ENCODE results near the gene SLC29A2. TPM values are rescaled to one million over a fixed set of nuclear protein-coding genes. Genes with fewer than 3 reads are reported as not detected.
"Not testable (repeated sequence)": the region's sequence is repeated elsewhere in the genome, so short reads cannot be mapped to it uniquely, and the experiment has no call there.

The SLC29A2 gene
- polyA plus RNA-seq, 1 experiment: 0.16 TPM

DNA sequence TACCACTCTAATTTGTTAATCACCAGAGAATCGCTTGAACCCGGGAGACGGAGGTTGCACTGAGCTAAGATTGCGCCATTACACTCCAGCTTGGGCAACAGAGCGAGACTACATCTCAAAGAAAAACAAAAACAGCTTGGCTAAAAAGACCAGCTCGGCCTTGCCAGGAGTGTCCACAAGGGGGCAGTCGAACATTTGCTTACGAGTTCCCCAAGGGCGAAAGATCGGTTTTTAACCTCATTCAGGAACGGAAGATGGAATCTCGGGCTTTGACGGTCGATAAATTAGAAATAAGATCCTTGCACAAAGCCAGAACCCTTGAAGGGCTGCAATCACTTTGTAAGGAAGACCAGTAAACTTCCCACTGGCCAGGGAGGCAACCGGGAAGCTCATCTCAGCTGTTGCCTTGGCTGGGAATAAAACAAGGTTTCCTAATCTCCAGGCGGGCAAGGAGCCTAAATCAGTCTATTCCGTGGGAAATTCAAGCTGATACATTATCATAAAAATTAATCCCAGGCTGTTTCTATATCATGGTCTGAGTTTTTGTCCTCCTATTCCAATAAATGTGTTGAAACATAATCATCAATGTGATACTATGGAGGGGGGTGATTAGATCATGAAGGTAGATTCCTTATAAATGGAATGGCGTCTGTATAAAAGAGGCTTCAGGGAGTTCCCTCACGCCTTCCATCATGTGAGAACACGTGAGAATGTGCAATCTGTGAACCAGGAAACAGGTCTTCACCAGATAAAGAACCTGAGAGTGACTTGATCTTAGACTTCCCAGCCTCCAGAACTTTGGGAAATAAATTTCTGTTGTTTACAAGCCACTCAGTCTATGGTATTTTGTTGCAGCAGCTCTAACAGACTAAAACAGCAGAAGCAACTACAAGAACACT is 14.9 kb upstream of the SLC29A2 start:
- H3K27me3 ChIP-seq (ENCODE audit: control insufficient read depth, insufficient read depth, low read length): no peaks in the 10 kb centered on the region
- H3K4me3 ChIP-seq (ENCODE audit: low read depth, low read length): peak overlapping the region; percentile 41
- peak; percentile 66 for DNase-seq (ENCODE audit: low read depth, low spot score)
- no peaks in the 10 kb centered on the region for H3K9me3 ChIP-seq (ENCODE audit: control insufficient read depth, insufficient read depth, low read length)
- POLR2A ChIA-PET: interaction anchor here (0.7 to 1.1 kb wide), 2 partner anchors 38 to 80 kb away, joined by 3 read pairs; no protein-coding TSS in a partner anchor
- H3K27ac ChIP-seq (ENCODE audit: low read depth, low read length): no peak overlapping the region
- TF ChIP-seq, protein P1, sequence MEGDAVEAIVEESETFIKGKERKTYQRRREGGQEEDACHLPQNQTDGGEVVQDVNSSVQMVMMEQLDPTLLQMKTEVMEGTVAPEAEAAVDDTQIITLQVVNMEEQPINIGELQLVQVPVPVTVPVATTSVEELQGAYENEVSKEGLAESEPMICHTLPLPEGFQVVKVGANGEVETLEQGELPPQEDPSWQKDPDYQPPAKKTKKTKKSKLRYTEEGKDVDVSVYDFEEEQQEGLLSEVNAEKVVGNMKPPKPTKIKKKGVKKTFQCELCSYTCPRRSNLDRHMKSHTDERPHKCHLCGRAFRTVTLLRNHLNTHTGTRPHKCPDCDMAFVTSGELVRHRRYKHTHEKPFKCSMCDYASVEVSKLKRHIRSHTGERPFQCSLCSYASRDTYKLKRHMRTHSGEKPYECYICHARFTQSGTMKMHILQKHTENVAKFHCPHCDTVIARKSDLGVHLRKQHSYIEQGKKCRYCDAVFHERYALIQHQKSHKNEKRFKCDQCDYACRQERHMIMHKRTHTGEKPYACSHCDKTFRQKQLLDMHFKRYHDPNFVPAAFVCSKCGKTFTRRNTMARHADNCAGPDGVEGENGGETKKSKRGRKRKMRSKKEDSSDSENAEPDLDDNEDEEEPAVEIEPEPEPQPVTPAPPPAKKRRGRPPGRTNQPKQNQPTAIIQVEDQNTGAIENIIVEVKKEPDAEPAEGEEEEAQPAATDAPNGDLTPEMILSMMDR (IDR thresholded peaks at IDR 0.05; ENCODE audit: low read depth, low read length): peak; percentile 95
- CTCF ChIA-PET: interaction anchor here (0.6 to 9.5 kb wide), 44 partner anchors 9 to 538 kb away, joined by 3 to 98 read pairs (median 5); partner anchors contain the start of genes MRPL11, NPAS4, SLC29A2 and YIF1A

DNA sequence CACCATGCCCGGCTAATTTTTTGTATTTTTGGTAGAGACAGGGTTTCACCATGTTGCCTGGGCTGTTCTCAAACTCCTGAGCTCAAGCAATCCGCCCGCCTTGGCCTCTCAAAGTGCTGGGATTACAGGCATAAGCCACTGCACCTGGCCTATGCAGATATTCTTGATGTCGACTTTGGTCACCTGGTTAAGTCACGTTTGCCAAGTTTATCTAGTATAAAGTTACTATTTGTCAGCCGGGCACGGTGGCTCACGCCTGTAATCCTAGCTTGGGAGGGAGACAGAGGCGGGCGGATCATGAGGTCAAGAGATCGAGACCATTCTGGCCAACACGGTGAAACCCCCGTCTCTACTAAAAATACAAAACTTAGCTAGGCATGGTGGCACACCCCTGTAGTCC is 12.8 kb upstream of the SLC29A2 start:
- POLR2A ChIA-PET; DNase-seq (ENCODE audit: low read depth, low spot score); H3K4me3 ChIP-seq (ENCODE audit: low read depth, low read length); H3K27me3 ChIP-seq (ENCODE audit: control insufficient read depth, insufficient read depth, low read length); H3K27ac ChIP-seq (ENCODE audit: low read depth, low read length); H3K9me3 ChIP-seq (ENCODE audit: control insufficient read depth, insufficient read depth, low read length): not testable (repeated sequence)
- CTCF ChIA-PET: interaction anchor here (1.3 to 9.5 kb wide), 3 partner anchors 34 to 72 kb away, joined by 4 to 98 read pairs (median 16); partner anchors contain the start of gene BRMS1

GRCh38 chr11:66380264-66380663 is 8.7 kb upstream of the SLC29A2 start:
- CTCF ChIA-PET: interaction anchor here (0.6 to 1.6 kb wide), 3 partner anchors 9 to 69 kb away, joined by 4 to 6 read pairs (median 5); no protein-coding TSS in a partner anchor
- H3K4me3 ChIP-seq (ENCODE audit: low read depth, low read length); H3K9me3 ChIP-seq (ENCODE audit: control insufficient read depth, insufficient read depth, low read length); H3K27ac ChIP-seq (ENCODE audit: low read depth, low read length); DNase-seq (ENCODE audit: low read depth, low spot score); H3K27me3 ChIP-seq (ENCODE audit: control insufficient read depth, insufficient read depth, low read length): not testable (repeated sequence)
- POLR2A ChIA-PET: interaction anchor here (0.8 kb wide), 1 partner anchor 28 kb away, joined by 7 read pairs; no protein-coding TSS in a partner anchor

DNA sequence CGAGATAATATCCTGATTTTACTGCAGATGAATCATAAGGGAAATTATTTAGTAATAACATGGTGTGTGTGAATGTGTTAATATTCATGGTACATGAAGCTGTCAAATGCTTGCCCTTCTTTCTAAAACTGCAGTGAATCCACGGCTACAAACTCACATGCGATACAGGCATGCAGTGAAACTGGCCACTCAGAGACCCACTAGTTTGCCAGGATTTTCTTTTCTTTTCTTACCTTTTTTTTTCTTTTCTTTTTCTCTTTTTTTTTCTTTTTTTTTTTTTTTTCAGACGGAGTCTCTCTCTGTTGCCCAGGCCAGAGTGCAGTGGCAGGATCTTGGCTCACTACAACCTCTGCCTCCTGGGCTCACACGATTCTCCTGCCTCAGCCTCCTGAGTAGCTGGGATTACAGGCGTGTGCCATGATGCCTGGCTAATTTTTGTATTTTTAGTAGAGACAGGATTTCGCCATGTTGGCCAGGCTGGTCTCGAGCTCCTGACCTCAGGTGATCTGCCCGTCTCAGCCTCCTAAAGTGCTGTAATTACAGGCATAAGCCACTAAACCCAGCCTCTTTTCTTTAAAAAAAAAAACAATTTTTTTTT is 2.2 kb upstream of the SLC29A2 start:
- H3K27ac ChIP-seq (ENCODE audit: low read depth, low read length); H3K9me3 ChIP-seq (ENCODE audit: control insufficient read depth, insufficient read depth, low read length); H3K4me3 ChIP-seq (ENCODE audit: low read depth, low read length); DNase-seq (ENCODE audit: low read depth, low spot score); POLR2A ChIA-PET: not testable (repeated sequence)
- peaks cover 14% of the 10 kb centered on the region for H3K27me3 ChIP-seq (ENCODE audit: control insufficient read depth, insufficient read depth, low read length)
- CTCF ChIA-PET: interaction anchor here (0.6 to 1.6 kb wide), 4 partner anchors 12 to 151 kb away, joined by 4 to 10 read pairs (median 4); no protein-coding TSS in a partner anchor

- TF ChIP-seq, protein P1 (IDR thresholded peaks at IDR 0.05; ENCODE audit: low read depth, low read length): no peak
- no peak overlapping the region for H3K27ac ChIP-seq (ENCODE audit: low read depth, low read length)
- no peak for DNase-seq (ENCODE audit: low read depth, low spot score)
- no peaks in the 10 kb centered on the region for H3K9me3 ChIP-seq (ENCODE audit: control insufficient read depth, insufficient read depth, low read length)
- ChIA-PET CTCF (interaction anchor here (0.6 to 1.6 kb wide), 3 partner anchors 13 to 150 kb away, joined by 4 to 10 read pairs (median 4); no protein-coding TSS in a partner anchor), POLR2A (no interaction called here)
- no peak overlapping the region for H3K4me3 ChIP-seq (ENCODE audit: low read depth, low read length)
- peaks cover 14% of the 10 kb centered on the region for H3K27me3 ChIP-seq (ENCODE audit: control insufficient read depth, insufficient read depth, low read length)
Measured at GRCh38 chr11:66373265-66373664, 1.7 kb upstream of the SLC29A2 start.

DNA sequence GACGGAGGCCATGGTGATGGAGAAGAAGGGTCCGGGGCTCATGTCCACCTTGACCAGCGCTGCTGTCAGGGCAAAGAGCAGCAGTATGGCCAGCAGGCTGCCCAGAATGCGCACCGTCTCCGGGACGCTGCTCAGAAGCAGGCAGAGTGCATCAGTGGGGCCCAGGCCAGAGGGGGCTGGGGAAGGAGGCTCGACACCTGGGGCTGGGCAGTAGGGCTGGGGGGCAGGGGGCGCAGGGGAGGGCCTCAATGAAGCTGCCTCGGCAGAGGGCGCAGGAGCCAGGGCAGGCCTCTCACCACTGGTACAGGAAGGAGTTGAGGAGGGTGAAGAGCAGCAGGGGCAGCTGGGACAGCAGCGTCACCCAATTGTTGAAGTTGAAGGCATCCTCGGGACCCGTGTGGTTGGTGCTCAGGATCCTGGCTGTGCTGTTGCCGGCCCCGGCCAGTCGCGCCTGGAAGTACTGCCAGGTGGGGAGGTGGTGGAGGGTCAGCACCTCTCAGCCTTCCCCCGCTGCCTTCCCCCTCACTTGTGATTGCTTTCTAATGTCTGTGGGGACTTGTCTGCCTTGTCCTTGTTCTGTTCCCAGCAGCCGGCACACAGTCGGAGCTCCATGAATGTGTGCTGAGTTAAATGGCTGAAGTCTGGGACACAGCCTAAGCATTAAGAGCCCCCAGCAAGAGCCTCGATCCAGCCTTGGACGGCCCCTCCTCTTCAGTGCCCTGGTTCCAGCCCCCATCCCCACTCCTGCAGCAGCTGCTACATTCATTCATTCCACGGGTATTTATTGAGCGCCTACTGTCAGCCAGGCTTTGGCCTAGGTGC is 2.3 kb downstream of the SLC29A2 start:
- CTCF ChIA-PET: interaction anchor here (0.6 to 2.5 kb wide), 3 partner anchors 17 to 80 kb away, joined by 3 to 17 read pairs (median 3); partner anchors contain the start of gene YIF1A
- H3K27me3 ChIP-seq (ENCODE audit: control insufficient read depth, insufficient read depth, low read length): peaks cover 16% of the 10 kb centered on the region
- no peaks in the 10 kb centered on the region for H3K9me3 ChIP-seq (ENCODE audit: control insufficient read depth, insufficient read depth, low read length)
- POLR2A ChIA-PET: interaction anchor here (1.5 kb wide), 1 partner anchor 21 kb away, joined by 4 read pairs; no protein-coding TSS in a partner anchor
- DNase-seq (ENCODE audit: low read depth, low spot score): no peak
- H3K4me3 ChIP-seq (ENCODE audit: low read depth, low read length): no peak overlapping the region
- TF ChIP-seq, protein P1 (IDR thresholded peaks at IDR 0.05; ENCODE audit: low read depth, low read length): no peak
- no peak overlapping the region for H3K27ac ChIP-seq (ENCODE audit: low read depth, low read length)
